Stimulated activated CD4-positive, alpha-beta T cell treated with anti-CD3 and anti-CD28 coated beads, TNF-alpha, amount 100 ng/mL, for 24 hours (primary cell): ENCODE data around the gene SPOCD1.
A peak's percentile ranks its signal among the peaks of the same experiment; 100 is the strongest.

ENCODE experiments used
- DNase-seq, 3 experiments: peaks; one replicate each; pipeline ENCODE4 v3.0.0-alpha.2; 2020; ENCODE audit warnings: low read depth in 3 of 3

Gene SPOCD1

GRCh38 chr1:31755850-31756492, 59.9 kb downstream of the SPOCD1 start:
- no peak for DNase-seq

GRCh38 chr1:31755197-31755611, 60.6 kb downstream of the SPOCD1 start:
- DNase-seq, result no peak

- no peak for DNase-seq
Measured at GRCh38 chr1:31754397-31754796, 61.4 kb downstream of the SPOCD1 start.

- no peak for DNase-seq
Measured at GRCh38 chr1:31753707-31754349, 62.0 kb downstream of the SPOCD1 start.

- DNase-seq, result no peak
Measured at GRCh38 chr1:31752952-31753475, 62.8 kb downstream of the SPOCD1 start.

GRCh38 chr1:31752258-31752657, 63.6 kb downstream of the SPOCD1 start:
- no peak for DNase-seq

- no peak for DNase-seq
Measured at GRCh38 chr1:31751822-31752241, 64.0 kb downstream of the SPOCD1 start.

- no peak for DNase-seq
Measured at GRCh38 chr1:31750858-31751510, 64.8 kb downstream of the SPOCD1 start.

GRCh38 chr1:31749785-31750735, 65.8 kb downstream of the SPOCD1 start:
- DNase-seq, result no peak

GRCh38 chr1:31748365-31748764, 67.5 kb downstream of the SPOCD1 start:
- DNase-seq, result no peak

GRCh38 chr1:31747304-31747703, 68.5 kb downstream of the SPOCD1 start:
- DNase-seq, result no peak

GRCh38 chr1:31746687-31747086, 69.1 kb downstream of the SPOCD1 start:
- DNase-seq, result no peak

- DNase-seq, result no peak
Measured at GRCh38 chr1:31745946-31746670, 69.7 kb downstream of the SPOCD1 start.

- DNase-seq, result peak in 2 of 3 experiments; percentile 25 to 56
Measured at GRCh38 chr1:31745096-31745945, 70.5 kb downstream of the SPOCD1 start.

- no peak for DNase-seq
Measured at GRCh38 chr1:31744165-31744888, 71.5 kb downstream of the SPOCD1 start.

GRCh38 chr1:31742462-31743212, 73.2 kb downstream of the SPOCD1 start:
- no peak for DNase-seq
